Lower leg skin (tissue), 4 donors: ENCODE measurements around the gene ANO1. TPM values are rescaled to one million over a fixed set of nuclear protein-coding genes. Genes with fewer than 3 reads are reported as not detected.
A peak's percentile ranks its signal among the peaks of the same experiment; 100 is the strongest.

Source experiments
- DNase-seq, 2 donors: peaks; one replicate each; pipeline ENCODE4 v3.0.0-alpha.2; 2019; ENCODE audit warnings: low spot score in 2 of 2
- H3K4me3 ChIP-seq: fragments of 200-600 bp; sonication (generic); 2 replicates; pipeline ENCODE4 v1.5.1; 2017; ENCODE audit warnings: mild to moderate bottlenecking, low read depth; ENCODE audit not compliant: poor library complexity, severe bottlenecking
- POLR2A ChIP-seq, 2 donors: fragments of 450-650 bp; IDR thresholded peaks; one replicate each; pipeline ENCODE4 v1.6.1; 2016 to 2017; ENCODE audit warnings: antibody characterized with exemption in 2 of 2, mild to moderate bottlenecking in 1 of 2, moderate library complexity in 1 of 2
- WGBS, 2 donors: methylation state at CpG; one replicate each; pipeline ENCODE4 v1.1.5; 2018; 5-methylcytosine and 5-hydroxymethylcytosine counted together
- intact Hi-C: fragments of 100-400 bp; cut with DNase I; formaldehyde crosslinking; loops from one replicate; pipeline ENCODE4 v1.15.0; 2023; ENCODE audit warnings: low total_unique reads
- total RNA-seq, 4 donors: library from RNA; depleted of rRNA; stranded (reverse); fragments of >200 nt; gene quantifications; one replicate each; pipeline ENCODE4 v1.1.0, GENCODE V29; 2016
- TF ChIP-seq, protein P1 (sequence below), 3 donors: fragments of 450-650 bp; IDR thresholded peaks; one replicate each; pipeline ENCODE4 v1.5.1; 2016; ENCODE audit warnings: antibody characterized with exemption in 3 of 3, mild to moderate bottlenecking in 3 of 3, moderate library complexity in 2 of 3

The ANO1 gene
- total RNA-seq, 4 donors from 2014 or later: 55.1 to 106 (median 76.8) TPM

DNA sequence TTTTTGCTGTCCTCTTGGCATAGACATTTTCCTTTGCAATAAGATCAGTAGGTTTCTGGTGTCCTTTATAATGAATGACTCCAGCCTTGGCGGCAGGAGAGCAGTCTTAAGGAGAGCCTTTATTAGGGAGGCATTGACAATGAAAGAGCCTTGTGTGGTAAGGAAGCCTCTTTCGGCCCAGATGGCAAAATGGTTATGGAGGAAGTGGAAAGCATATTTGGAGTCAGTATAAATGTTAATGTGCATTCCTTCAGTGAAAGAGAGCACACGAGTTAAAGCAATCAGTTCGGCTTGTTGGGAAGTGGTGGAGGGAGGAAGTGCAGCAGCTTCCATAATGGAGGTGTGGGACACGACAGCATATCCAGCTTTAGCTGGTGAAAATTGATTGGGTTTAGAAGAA lies 18.1 kb upstream of the ANO1 start:
- no peak for TF ChIP-seq POLR2A (IDR thresholded peaks at IDR 0.05)
- TF ChIP-seq, protein P1, sequence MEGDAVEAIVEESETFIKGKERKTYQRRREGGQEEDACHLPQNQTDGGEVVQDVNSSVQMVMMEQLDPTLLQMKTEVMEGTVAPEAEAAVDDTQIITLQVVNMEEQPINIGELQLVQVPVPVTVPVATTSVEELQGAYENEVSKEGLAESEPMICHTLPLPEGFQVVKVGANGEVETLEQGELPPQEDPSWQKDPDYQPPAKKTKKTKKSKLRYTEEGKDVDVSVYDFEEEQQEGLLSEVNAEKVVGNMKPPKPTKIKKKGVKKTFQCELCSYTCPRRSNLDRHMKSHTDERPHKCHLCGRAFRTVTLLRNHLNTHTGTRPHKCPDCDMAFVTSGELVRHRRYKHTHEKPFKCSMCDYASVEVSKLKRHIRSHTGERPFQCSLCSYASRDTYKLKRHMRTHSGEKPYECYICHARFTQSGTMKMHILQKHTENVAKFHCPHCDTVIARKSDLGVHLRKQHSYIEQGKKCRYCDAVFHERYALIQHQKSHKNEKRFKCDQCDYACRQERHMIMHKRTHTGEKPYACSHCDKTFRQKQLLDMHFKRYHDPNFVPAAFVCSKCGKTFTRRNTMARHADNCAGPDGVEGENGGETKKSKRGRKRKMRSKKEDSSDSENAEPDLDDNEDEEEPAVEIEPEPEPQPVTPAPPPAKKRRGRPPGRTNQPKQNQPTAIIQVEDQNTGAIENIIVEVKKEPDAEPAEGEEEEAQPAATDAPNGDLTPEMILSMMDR (IDR thresholded peaks at IDR 0.05): no peak

DNA sequence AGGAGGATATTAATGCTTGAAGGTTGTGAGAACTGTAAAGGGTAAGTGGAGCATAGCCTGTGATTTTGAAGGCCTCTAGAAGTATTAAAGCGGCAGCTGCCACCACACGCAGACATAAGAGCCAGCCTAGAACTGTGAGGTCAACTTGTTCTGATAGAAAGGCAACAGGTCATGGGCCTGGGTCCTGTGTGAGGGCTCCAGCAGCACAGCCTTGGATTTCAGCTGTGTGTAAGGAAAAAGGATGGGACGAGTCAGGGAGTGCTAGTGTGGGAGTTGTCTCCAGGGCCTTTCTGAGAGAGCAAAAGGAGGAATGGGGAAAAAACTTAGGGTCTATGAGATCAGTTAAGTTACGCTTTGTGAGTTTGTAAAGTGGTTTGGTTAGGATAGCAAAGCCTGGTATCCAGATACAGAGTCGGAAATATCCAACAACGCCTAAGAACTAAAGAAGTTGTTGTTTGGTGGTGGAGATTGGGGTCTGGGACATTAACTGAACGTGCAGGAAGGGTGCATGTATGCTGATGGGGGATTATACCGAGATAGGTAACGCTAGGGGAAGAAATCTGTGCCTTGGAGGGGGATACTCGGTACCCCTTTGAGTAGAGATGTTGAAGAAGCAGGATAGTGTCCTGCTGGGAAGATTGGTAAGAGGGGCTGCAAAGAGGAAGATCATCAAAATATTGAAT lies 17.4 kb upstream of the ANO1 start:
- no peak overlapping the region for H3K4me3 ChIP-seq
- TF ChIP-seq POLR2A (IDR thresholded peaks at IDR 0.05): no peak
- TF ChIP-seq, protein P1 (IDR thresholded peaks at IDR 0.05): no peak
- 86 to 90% methylated on average over 10 of the region's 10 CpGs for WGBS, 2 donors
- intact Hi-C loops: no loop called here
- peak; percentile 6 to 25 for DNase-seq

More for the DNA sequence above, 18.1 kb upstream of the ANO1 start:
- H3K4me3 ChIP-seq: no peak overlapping the region
- 70 to 77% methylated on average over 5 of the region's 5 CpGs for WGBS, 2 donors
- intact Hi-C loops: no loop called here
- DNase-seq: peak; percentile 1 to 34

DNA sequence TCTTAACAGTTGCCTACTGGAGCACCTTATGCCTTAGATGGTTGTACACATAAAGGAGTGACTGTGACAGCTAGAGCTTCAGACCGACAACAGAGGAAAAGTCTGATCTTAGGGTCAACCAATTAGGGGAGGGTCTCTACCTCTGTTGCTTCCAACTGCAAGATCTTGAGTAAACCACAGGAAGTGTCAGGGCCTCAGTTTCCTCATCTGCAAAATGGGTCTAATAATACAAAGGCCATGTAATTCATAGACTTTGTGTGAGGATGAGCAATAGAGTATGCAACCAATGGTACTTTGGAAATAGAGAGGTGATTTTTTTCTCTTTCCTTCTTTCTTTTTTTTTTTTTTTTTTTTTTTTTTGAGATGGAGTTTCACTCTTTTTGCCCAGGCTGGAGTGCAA lies 16.4 kb upstream of the ANO1 start:
- DNase-seq: peak in 1 of 2 donors; percentile 3
- 73 to 90% methylated on average over 1 of the region's 1 CpG for WGBS, 2 donors
- intact Hi-C loops: no loop called here
- TF ChIP-seq, protein P1 (IDR thresholded peaks at IDR 0.05): no peak
- no peak for TF ChIP-seq POLR2A (IDR thresholded peaks at IDR 0.05)
- H3K4me3 ChIP-seq: no peak overlapping the region

DNA sequence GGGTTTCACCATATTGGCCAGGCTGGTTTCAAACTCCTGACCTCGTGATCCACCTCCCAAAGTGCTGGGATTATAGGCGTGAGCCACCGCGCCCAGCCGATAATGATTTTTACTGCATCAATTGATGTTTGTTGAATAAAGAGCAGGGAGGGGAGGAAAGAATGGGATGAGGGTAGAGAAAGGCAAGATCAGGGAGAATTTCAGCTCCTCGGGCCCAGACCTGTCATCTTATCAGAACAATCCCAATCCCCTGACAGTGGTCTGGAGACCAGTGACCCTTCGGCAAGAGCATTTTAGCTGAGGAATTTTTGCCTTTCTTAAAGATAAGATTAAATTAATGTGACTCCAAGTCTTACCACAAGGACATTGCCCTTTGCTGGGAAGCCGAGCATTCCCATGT lies 15.0 kb upstream of the ANO1 start:
- intact Hi-C loops: no loop called here
- H3K4me3 ChIP-seq: no peak overlapping the region
- TF ChIP-seq POLR2A (IDR thresholded peaks at IDR 0.05): no peak
- TF ChIP-seq, protein P1 (IDR thresholded peaks at IDR 0.05): no peak
- peak in 1 of 2 donors; percentile 5 for DNase-seq
- WGBS, 2 donors: 85 to 89% methylated on average over 8 of the region's 8 CpGs

DNA sequence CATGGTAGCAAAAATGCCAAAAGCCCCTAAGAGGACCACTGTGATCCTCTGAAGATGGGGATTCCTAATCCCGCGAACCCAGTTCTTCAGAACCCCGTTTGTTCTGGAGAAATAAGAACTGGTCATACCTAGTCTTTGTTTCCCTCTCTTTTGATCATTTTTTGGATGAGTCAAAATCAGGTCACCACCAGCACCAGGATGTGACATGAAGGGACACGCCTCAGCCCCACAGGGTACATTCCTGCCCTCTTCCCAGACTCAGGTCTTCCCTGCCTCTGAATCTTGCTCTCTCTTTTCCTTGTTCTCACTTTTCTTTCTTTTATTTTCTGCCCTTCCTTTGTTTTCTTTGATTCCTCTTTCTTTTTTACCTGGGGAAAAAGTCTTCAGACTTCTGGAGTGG lies 14.6 kb upstream of the ANO1 start:
- H3K4me3 ChIP-seq: no peak overlapping the region
- 61 to 85% methylated on average over 4 of the region's 4 CpGs for WGBS, 2 donors
- peak in 1 of 2 donors; percentile 14 for DNase-seq
- intact Hi-C loops: no loop called here
- TF ChIP-seq, protein P1 (IDR thresholded peaks at IDR 0.05): no peak
